ENCODE results near the gene PTPRK.

DNA sequence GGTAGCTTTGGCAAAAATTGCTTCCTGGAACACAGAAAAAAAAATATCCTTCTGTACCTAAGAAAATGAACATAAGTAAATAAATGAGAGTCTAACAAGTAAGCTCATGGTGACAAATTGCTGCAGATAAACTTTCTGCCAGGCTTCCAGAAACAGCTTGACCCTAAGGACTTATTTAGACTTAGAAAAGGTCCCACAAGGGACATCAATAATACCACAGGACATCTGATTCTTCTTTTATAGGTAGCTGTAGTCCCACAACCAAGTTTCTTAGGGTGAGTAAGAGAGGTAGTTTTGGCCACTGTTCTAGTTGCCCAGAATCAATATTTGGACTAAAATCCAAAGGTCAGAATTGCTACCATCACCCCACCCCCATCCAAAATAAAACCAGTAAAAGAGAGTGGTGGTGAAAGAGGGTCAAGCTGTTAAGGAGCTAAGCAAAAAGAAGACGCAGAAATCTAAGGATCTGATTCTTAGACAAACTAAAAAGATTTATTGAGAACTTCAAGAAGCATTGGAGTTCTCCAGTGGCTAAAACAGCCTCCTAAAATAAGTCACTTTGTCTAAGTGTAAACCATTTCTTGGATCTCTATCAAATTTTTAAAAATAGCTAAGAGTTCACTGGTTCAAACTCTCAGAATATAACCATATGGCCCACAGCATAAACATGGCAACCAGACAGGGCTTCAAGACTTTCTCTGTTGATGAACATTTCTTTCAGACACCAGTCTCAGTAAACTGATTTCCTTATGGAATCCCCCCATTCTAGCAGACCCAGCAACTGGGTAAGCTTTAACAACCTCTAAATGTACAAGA, 180.6 kb downstream of the PTPRK start:
- TF ChIP-seq, protein P1, sequence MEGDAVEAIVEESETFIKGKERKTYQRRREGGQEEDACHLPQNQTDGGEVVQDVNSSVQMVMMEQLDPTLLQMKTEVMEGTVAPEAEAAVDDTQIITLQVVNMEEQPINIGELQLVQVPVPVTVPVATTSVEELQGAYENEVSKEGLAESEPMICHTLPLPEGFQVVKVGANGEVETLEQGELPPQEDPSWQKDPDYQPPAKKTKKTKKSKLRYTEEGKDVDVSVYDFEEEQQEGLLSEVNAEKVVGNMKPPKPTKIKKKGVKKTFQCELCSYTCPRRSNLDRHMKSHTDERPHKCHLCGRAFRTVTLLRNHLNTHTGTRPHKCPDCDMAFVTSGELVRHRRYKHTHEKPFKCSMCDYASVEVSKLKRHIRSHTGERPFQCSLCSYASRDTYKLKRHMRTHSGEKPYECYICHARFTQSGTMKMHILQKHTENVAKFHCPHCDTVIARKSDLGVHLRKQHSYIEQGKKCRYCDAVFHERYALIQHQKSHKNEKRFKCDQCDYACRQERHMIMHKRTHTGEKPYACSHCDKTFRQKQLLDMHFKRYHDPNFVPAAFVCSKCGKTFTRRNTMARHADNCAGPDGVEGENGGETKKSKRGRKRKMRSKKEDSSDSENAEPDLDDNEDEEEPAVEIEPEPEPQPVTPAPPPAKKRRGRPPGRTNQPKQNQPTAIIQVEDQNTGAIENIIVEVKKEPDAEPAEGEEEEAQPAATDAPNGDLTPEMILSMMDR (IDR thresholded peaks at IDR 0.05 in 4 of 5, conservative IDR thresholded peaks at IDR 0.05 in 1 of 5), result no peak
- TF ChIP-seq POLR2A (IDR thresholded peaks at IDR 0.05), result no peak
